ENCODE measurements around the gene CAMTA1. TPM values are rescaled to one million over a fixed set of nuclear protein-coding genes. Genes with fewer than 3 reads are reported as not detected.

CAMTA1 gene
- total RNA-seq, 1 donor from 2014 or later, result 62.9 TPM

DNA sequence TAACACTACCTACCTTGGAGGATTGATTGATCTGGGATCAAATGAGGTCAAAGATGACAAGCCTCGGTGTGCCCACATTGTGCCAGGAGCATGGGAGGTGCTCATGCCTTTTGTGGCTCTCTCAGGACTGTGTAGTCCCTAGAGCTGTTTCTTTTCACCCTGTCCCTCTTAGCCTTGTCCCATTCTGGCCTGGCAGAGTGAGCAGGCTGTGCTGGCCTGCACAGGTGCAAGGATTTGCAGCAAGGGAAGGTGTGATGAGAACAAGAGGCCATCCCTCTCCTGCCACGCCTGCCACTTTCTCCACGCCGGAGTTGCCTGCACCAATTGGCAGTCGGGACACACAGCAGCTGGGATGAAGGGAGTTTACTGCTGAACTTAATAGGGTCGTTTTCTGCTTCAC, 575.3 kb downstream of the CAMTA1 start:
- Histone ChIP-seq H3K9me3 (no peaks in the 10 kb centered on the region), H3K4me1 (no peaks in the 10 kb centered on the region), H3K4me3 (no peak overlapping the region), H3K27me3 (no peaks in the 10 kb centered on the region), H3K36me3 (no peaks in the 10 kb centered on the region), H3K27ac (no peak overlapping the region)
- no peak for DNase-seq (ENCODE audit: extremely low spot score in 2 of 2)
- intact Hi-C loops (cut with DNase I), result no loop called here
- TF ChIP-seq, protein P1, sequence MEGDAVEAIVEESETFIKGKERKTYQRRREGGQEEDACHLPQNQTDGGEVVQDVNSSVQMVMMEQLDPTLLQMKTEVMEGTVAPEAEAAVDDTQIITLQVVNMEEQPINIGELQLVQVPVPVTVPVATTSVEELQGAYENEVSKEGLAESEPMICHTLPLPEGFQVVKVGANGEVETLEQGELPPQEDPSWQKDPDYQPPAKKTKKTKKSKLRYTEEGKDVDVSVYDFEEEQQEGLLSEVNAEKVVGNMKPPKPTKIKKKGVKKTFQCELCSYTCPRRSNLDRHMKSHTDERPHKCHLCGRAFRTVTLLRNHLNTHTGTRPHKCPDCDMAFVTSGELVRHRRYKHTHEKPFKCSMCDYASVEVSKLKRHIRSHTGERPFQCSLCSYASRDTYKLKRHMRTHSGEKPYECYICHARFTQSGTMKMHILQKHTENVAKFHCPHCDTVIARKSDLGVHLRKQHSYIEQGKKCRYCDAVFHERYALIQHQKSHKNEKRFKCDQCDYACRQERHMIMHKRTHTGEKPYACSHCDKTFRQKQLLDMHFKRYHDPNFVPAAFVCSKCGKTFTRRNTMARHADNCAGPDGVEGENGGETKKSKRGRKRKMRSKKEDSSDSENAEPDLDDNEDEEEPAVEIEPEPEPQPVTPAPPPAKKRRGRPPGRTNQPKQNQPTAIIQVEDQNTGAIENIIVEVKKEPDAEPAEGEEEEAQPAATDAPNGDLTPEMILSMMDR (IDR thresholded peaks at IDR 0.05), result no peak
- TF ChIP-seq POLR2AphosphoS5 (IDR thresholded peaks at IDR 0.05; ENCODE audit: insufficient read depth in 1 of 2, low read depth in 1 of 2) (no peak), POLR2A (IDR thresholded peaks at IDR 0.05) (no peak)

DNA sequence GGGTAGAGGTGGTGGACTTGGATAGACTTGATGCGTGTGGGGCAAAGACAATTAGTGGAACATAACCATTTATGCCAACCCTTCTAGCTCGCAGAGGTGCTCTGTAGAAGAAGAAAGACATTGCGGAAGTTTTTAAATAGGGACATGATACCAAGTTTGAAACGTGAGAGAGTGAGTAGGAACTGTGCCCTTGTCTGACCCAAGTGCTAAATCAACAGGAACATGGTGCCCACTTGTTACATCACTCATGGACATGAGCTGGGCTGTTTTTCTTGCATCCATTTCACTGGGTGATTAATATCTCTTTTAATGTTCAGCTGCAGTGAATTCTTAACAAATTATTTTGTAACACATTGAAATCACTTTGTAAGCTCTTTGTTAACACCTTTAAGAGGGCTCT, 577.7 kb downstream of the CAMTA1 start:
- Histone ChIP-seq H3K27me3 (no peaks in the 10 kb centered on the region), H3K9me3 (no peaks in the 10 kb centered on the region), H3K4me3 (no peak overlapping the region), H3K36me3 (no peaks in the 10 kb centered on the region), H3K4me1 (no peaks in the 10 kb centered on the region), H3K27ac (no peak overlapping the region)
- no peak for DNase-seq (ENCODE audit: extremely low spot score in 2 of 2)
- TF ChIP-seq POLR2AphosphoS5 (IDR thresholded peaks at IDR 0.05; ENCODE audit: insufficient read depth in 1 of 2, low read depth in 1 of 2) (no peak), POLR2A (IDR thresholded peaks at IDR 0.05) (no peak)
- TF ChIP-seq, protein P1 (IDR thresholded peaks at IDR 0.05), result no peak
- intact Hi-C loops (cut with DNase I), result no loop called here

DNA sequence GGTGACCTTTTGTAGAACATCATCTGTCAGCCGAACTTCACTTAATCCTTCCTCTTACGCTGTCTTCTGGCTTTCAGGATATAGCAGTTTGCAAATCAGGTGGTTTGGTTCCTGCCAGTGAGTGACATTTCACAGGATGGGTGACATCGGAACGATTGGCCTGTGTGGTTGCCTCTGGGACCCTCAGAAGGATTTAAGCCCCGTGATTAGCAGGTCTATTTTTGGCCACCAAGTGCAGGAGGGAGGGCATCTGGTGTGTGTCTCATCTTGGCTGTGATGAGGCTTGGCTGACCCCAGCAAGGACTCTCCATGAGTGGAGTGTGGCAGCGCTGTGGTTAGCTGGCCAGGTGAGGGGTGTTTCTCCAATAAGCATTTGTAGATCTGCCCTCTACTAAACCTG, 578.2 kb downstream of the CAMTA1 start:
- TF ChIP-seq, protein P1 (IDR thresholded peaks at IDR 0.05), result no peak
- TF ChIP-seq POLR2A (IDR thresholded peaks at IDR 0.05) (no peak), POLR2AphosphoS5 (IDR thresholded peaks at IDR 0.05; ENCODE audit: insufficient read depth in 1 of 2, low read depth in 1 of 2) (no peak)
- DNase-seq (ENCODE audit: extremely low spot score in 2 of 2), result no peak
- intact Hi-C loops (cut with DNase I), result no loop called here

DNA sequence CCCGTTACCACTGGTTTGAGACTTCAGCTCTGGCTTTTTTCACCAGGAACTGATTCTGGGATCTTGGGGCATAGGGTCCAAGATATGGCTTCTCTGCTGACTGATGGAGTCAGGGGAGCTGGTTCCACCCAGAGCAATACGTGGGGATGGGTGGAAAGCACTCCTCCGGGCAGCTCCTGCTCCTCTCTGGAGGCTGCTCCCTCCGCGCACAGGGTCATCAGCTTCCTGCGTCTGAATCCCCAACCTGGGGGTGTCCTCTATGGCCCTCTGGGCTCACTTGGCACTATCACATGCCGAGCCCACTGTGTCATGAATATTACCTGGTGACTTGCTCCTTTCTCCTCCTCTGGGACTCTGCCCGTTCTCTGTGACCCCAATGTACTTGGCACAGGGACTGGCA, 580.5 kb downstream of the CAMTA1 start:
- no peak for DNase-seq (ENCODE audit: extremely low spot score in 2 of 2)
- H3K36me3 ChIP-seq, result no peaks in the 10 kb centered on the region
- H3K4me1 ChIP-seq, result no peaks in the 10 kb centered on the region
- no peak overlapping the region for H3K4me3 ChIP-seq
- no peaks in the 10 kb centered on the region for H3K9me3 ChIP-seq
- H3K27ac ChIP-seq, result no peak overlapping the region
- TF ChIP-seq POLR2AphosphoS5 (IDR thresholded peaks at IDR 0.05; ENCODE audit: insufficient read depth in 1 of 2, low read depth in 1 of 2) (no peak), POLR2A (IDR thresholded peaks at IDR 0.05) (no peak)
- TF ChIP-seq, protein P1 (IDR thresholded peaks at IDR 0.05), result no peak
- no peaks in the 10 kb centered on the region for H3K27me3 ChIP-seq
- intact Hi-C loops (cut with DNase I), result no loop called here

More for the DNA sequence above, 578.2 kb downstream of the CAMTA1 start:
- H3K4me3 ChIP-seq, result no peak overlapping the region
- H3K36me3 ChIP-seq, result no peaks in the 10 kb centered on the region
- H3K9me3 ChIP-seq, result no peaks in the 10 kb centered on the region
- no peaks in the 10 kb centered on the region for H3K27me3 ChIP-seq
- H3K4me1 ChIP-seq, result no peaks in the 10 kb centered on the region
- H3K27ac ChIP-seq, result no peak overlapping the region

DNA sequence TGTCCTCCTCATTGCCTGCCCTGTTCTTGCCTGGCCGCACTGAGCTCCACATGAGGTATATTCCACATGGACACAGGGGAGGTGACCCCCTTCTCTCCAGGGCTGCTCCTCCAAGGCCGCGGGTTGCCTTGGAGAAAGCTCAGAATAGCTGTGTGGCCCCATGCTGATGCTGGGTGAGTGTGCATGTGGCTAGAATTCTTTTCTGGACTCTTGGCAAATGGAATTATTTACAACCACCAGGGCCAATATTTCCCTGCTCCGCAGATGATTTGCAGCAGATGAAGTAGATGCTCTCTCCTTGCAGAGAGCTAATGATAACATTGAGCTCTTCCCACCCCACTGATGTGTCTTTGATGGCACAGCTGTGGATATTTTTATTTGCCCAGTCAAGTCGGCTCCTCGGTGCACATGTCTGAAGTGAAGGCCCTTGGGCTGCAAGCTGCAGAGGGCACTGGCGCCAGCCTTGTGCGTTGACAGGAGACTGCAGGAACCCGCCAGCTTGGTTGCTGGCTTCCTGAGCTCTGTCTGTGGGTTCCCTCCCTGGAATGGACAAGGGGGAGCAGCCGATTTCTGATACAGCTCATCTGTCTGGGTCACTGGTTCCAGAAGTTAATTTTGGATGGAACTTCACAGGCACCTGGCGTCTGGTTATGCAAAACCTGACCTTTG, 581.2 kb downstream of the CAMTA1 start:
- no peaks in the 10 kb centered on the region for H3K36me3 ChIP-seq
- no peaks in the 10 kb centered on the region for H3K9me3 ChIP-seq
- no peak overlapping the region for H3K27ac ChIP-seq
- TF ChIP-seq POLR2A (IDR thresholded peaks at IDR 0.05) (no peak), POLR2AphosphoS5 (IDR thresholded peaks at IDR 0.05; ENCODE audit: insufficient read depth in 1 of 2, low read depth in 1 of 2) (no peak)
- TF ChIP-seq, protein P1 (IDR thresholded peaks at IDR 0.05), result no peak
- no peak for DNase-seq (ENCODE audit: extremely low spot score in 2 of 2)
- no peaks in the 10 kb centered on the region for H3K27me3 ChIP-seq
- H3K4me3 ChIP-seq, result no peak overlapping the region
- intact Hi-C loops (cut with DNase I), result no loop called here
- H3K4me1 ChIP-seq, result no peaks in the 10 kb centered on the region
